Spleen (tissue), 7 donors: ENCODE results near the gene GPHN.

ENCODE experiments used
- CTCF ChIP-seq, 11 experiments: fragments of 200-600 bp in 7 of 11; fragments of 450-650 bp in 4 of 11; sonication (generic) in 4 of 11; IDR thresholded peaks in 8 of 11; conservative IDR thresholded peaks in 3 of 11; 1 replicate in 7 of 11; 2 replicates in 4 of 11; pipeline versions ENCODE4 v1.4.0 to v1.8.0; 2016 to 2021; ENCODE audit warnings: antibody characterized with exemption in 11 of 11, inconsistent platforms in 4 of 11, mild to moderate bottlenecking in 1 of 11
- POLR2A ChIP-seq, 3 donors: fragments of 450-650 bp; IDR thresholded peaks; one replicate each; pipeline ENCODE4 v1.5.1; 2017; ENCODE audit warnings: antibody characterized with exemption in 3 of 3, mild to moderate bottlenecking in 1 of 3
- donor health status: DM: no; HTN: no; CAD: no; lungs with moderate emphysema.
- donor health status: DM: no; HTN: no; CAD: no.
- donor health status: DM: no; HTN: no; CAD: no.

GRCh38 chr14:66485910-66486421, 22.0 kb upstream of the GPHN start, which contains the start of gene CCDC196:
- no peak for TF ChIP-seq CTCF (IDR thresholded peaks at IDR 0.05 in 8 of 11, conservative IDR thresholded peaks at IDR 0.05 in 3 of 11)
- TF ChIP-seq POLR2A (IDR thresholded peaks at IDR 0.05) = no peak
